LNCaP clone FGC (cell line): ENCODE results near the gene HSPE1.
A peak's percentile ranks its signal among the peaks of the same experiment; 100 is the strongest.

Experiments used
- DNase-seq: peaks from one replicate; pipeline ENCODE4 v3.0.0-alpha.2; 2011; ENCODE audit warnings: low read depth
- H3K4me3 ChIP-seq: 2 replicates; pipeline ENCODE4 v1.5.1; 2011; ENCODE audit warnings: mild to moderate bottlenecking, low read depth, low read length, control low read depth
- TF ChIP-seq, protein P1 (sequence below): IDR thresholded peaks from 2 replicates; pipeline ENCODE4 v1.5.1; 2012; ENCODE audit warnings: mild to moderate bottlenecking; ENCODE audit not compliant: control insufficient read depth, insufficient read depth; ENCODE audit errors: extremely low read depth

The HSPE1 gene

DNA sequence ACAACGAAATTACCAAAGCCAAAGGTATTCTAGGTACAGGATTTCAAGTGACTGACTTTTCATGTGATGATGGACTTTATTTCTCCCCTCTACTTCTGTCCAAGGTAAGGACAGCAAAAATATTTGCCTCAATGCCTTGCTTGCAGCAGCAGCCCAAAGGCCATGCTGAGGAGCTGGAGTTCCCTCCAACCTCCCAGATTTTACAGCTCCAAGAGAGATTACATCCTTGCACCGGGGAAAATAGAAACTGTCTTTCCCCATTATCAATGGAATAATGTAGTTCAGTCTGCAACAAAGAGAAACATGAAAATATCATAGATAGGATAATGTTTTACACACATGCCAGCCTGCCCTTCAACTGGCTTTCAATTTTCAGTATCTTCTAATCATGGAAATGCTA lies 14.0 kb upstream of the HSPE1 start:
- TF ChIP-seq, protein P1, sequence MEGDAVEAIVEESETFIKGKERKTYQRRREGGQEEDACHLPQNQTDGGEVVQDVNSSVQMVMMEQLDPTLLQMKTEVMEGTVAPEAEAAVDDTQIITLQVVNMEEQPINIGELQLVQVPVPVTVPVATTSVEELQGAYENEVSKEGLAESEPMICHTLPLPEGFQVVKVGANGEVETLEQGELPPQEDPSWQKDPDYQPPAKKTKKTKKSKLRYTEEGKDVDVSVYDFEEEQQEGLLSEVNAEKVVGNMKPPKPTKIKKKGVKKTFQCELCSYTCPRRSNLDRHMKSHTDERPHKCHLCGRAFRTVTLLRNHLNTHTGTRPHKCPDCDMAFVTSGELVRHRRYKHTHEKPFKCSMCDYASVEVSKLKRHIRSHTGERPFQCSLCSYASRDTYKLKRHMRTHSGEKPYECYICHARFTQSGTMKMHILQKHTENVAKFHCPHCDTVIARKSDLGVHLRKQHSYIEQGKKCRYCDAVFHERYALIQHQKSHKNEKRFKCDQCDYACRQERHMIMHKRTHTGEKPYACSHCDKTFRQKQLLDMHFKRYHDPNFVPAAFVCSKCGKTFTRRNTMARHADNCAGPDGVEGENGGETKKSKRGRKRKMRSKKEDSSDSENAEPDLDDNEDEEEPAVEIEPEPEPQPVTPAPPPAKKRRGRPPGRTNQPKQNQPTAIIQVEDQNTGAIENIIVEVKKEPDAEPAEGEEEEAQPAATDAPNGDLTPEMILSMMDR, result no peak
- DNase-seq, result no peak

DNA sequence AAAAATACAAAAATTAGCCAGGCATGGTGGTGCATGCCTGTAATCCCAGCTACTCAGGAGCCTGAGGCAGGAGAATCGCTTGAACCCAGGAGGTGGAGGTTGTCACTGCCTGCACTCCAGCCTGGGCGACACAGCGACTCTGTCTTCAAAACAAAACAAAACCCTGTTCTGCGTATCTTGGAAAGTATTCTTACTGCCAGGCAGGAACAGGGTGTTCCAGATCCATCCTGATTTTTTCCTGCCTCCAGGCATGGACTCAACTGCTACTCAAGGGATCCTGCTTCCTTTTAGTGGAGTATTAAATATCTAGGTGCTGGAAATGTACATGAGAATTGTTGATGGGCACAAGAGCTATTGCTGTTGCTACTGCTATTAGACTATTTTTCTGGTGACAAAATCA lies 12.8 kb upstream of the HSPE1 start:
- DNase-seq, result no peak
- TF ChIP-seq, protein P1, result no peak
- no peak overlapping the region for H3K4me3 ChIP-seq

More for the DNA sequence above, 14.0 kb upstream of the HSPE1 start:
- H3K4me3 ChIP-seq, result no peak overlapping the region

DNA sequence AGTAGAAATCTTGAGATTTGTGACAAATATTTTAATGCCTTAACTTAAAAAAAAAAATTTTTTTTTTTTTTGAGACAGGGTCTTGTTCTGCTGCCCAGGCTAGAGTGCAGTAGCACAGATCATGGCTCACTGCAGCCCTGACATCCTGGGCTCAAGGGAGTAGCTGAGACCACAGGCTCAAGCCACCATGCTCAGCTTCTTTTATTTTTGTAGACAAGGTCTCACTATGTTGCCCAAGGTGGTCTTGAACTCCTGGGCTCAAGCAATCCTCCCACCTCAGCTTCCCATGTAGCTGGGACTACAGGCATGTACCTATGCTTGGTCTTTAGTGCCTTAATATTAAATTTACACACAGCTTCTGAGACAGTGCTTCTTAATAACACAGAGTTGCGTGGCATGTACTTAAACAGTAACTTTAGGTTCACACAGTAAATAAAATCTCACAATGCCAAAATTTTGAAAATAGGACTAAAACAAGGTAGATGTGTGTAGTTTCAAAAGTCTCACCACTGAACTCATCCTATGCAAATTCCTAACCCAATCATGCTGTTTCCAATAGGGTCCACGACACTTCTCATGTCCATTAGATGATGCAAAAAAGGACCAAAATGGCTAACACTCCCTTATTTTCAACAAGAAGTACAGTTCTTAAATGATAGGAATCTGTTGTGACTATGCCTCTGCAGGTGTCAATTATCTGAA lies 4.6 kb upstream of the HSPE1 start:
- TF ChIP-seq, protein P1, result no peak
- DNase-seq, result no peak
- no peak overlapping the region for H3K4me3 ChIP-seq

DNA sequence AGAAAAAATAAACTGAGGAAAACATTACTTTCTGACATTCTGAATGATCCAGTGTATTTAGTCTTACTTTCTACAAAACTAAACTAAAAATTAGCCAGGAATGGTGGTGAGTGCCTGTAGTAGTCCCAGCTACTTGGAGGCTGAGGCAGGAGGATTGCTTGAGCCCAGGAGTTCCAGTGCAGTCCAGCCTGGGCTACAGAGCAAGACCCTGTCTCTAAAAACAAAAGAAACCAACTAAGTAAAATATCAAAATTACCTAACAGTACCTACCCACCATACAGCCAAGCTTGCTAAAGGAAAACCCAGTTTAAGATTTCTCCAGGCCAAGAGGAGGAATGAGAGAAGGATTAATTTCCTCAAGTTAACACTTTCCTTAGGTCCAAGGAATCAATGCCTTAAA lies 3.5 kb upstream of the HSPE1 start:
- TF ChIP-seq, protein P1, result no peak
- H3K4me3 ChIP-seq, result no peak overlapping the region

DNA sequence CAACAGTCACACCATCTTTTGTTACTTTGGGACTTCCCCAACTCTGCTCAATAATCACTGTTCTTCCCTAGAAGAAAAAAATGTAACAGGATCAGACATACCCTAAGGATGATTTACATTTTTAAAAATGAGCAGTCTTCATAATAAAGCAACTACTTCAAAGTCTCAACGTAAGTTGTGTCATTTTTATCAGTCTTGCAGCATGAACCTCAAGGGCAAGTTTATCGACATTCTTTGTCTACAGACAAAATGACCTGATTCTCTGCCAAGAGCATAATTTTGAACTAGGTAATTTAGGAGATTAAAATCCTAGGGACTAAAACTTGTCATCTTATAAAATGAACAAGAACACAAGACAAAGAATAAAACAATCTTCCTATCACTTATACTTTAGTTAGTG lies 2.9 kb upstream of the HSPE1 start:
- 0 out of 2 replicates have a peak overlapping the region, but pooled peaks have one; percentile 60 for H3K4me3 ChIP-seq
- no peak for DNase-seq
- TF ChIP-seq, protein P1, result no peak

More for the DNA sequence above, 3.5 kb upstream of the HSPE1 start:
- no peak for DNase-seq

DNA sequence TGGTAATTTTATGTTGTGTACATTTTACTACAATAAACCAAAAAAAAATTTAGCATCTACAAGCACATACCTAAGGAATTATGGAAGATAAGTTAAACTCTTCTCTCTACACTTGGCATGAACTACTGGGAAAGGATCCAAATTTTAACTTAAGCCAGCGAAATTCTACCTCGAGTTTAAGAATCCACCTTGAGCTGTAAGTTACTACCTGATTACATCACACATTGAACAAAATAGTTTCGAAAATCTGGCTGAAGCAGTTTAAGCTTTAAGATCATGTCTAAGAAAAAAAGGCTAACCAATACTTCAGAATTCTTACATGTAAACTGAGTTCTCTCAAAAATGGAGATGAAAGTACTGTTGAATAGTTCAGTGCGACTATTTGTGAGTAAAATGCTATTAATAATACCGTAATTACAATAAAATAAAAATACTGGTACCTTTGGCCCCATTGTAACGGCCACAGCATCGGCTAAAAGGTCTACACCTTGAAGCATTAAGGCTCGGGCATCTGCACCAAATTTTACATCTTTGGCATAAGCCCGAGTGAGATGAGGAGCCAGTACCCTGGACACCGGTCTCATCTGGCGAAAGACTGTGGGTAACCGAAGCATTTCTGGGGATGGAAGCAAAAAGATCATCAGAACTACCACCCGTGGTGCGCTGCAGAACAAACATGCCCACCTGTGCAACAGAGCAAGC lies 1.8 kb upstream of the HSPE1 start:
- DNase-seq, result no peak
- TF ChIP-seq, protein P1, result no peak
- H3K4me3 ChIP-seq, result peak overlapping the region; percentile 60
